Endodermal cell (in vitro differentiated cells): ENCODE results near the gene ZC2HC1B. TPM values are rescaled to one million over a fixed set of nuclear protein-coding genes. Genes with fewer than 3 reads are reported as not detected.

Source experiments
- DNase-seq: peaks from one replicate; pipeline ENCODE4 v3.0.0-alpha.2; 2017
- H3K27ac ChIP-seq: 2 replicates; pipeline ENCODE4 v1.5.1; 2013; ENCODE audit warnings: mild to moderate bottlenecking, low read depth, low read length, moderate library complexity
- H3K27me3 ChIP-seq: 2 replicates; pipeline ENCODE4 v1.6.1; 2013; ENCODE audit warnings: mild to moderate bottlenecking, low read length, moderate library complexity; ENCODE audit not compliant: insufficient read depth, control insufficient read depth, poor library complexity, severe bottlenecking
- H3K36me3 ChIP-seq: 2 replicates; pipeline ENCODE4 v1.7.0; 2013; ENCODE audit warnings: mild to moderate bottlenecking, low read length, moderate library complexity; ENCODE audit not compliant: control insufficient read depth, insufficient read depth
- H3K4me1 ChIP-seq: one replicate; pipeline ENCODE4 v1.7.0; 2013; ENCODE audit warnings: low read length; ENCODE audit not compliant: control insufficient read depth, insufficient read depth
- H3K4me3 ChIP-seq: 2 replicates; pipeline ENCODE4 v1.5.1; 2013; ENCODE audit warnings: mild to moderate bottlenecking, low read length, moderate library complexity
- H3K9ac ChIP-seq: 2 replicates; pipeline ENCODE4 v1.6.1; 2013; ENCODE audit warnings: mild to moderate bottlenecking, low read length, moderate library complexity; ENCODE audit not compliant: poor library complexity, severe bottlenecking; ENCODE audit errors: extremely low read depth
- H3K9me3 ChIP-seq: 2 replicates; pipeline ENCODE4 v1.6.1; 2013; ENCODE audit warnings: mild to moderate bottlenecking, low read length, moderate library complexity; ENCODE audit not compliant: control insufficient read depth
- H3K27ac Mint-ChIP-seq: 2 replicates; pipeline ENCODE4 v1.8.0; 2020; ENCODE audit warnings: mixed read lengths
- H3K27me3 Mint-ChIP-seq: 2 replicates; pipeline ENCODE4 v1.8.0; 2021; ENCODE audit warnings: mild to moderate bottlenecking, mixed read lengths; ENCODE audit not compliant: insufficient read depth
- H3K36me3 Mint-ChIP-seq: 2 replicates; pipeline ENCODE4 v1.8.0; 2020; ENCODE audit warnings: low read depth, mixed read lengths
- H3K4me1 Mint-ChIP-seq: 2 replicates; pipeline ENCODE4 v1.8.0; 2020; ENCODE audit warnings: mixed read lengths
- H3K4me3 Mint-ChIP-seq: 2 replicates; pipeline ENCODE4 v1.8.0; 2020; ENCODE audit warnings: mild to moderate bottlenecking, moderate library complexity, mixed read lengths
- H3K9me3 Mint-ChIP-seq: 2 replicates; pipeline ENCODE4 v1.8.0; 2020; ENCODE audit warnings: mild to moderate bottlenecking, mixed read lengths
- WGBS, 2 experiments: methylation state at CpG; one replicate each; pipeline versions ENCODE4 v1.1.5 to v1.1.7; 2013; ENCODE audit warnings: missing lambda C conversion rate in 2 of 2, mixed read lengths in 1 of 2; ENCODE audit not compliant: insufficient coverage in 1 of 2, insufficient read length in 1 of 2; 5-methylcytosine and 5-hydroxymethylcytosine counted together
- total RNA-seq, 2 donors: library from RNA; stranded (reverse); fragmentation: NEBNext Ultra II Directional in 1 of 2; extraction: Animal tissue kit (Norgen Biotek cat#: 25700) in 1 of 2; gene quantifications; 2 replicates in 1 of 2; 3 replicates in 1 of 2; pipeline ENCODE4 v1.2.1, GENCODE V29; 2021
- TF ChIP-seq, protein P1 (sequence below): fragments of 200-600 bp; sonication (generic); conservative IDR thresholded peaks from 2 replicates; pipeline ENCODE4 v1.5.0; 2021; ENCODE audit warnings: antibody characterized with exemption, mild to moderate bottlenecking

ZC2HC1B gene
- total RNA-seq, 2 donors from 2014 or later, result not detected

- peaks cover 7% of the 10 kb centered on the region for H3K9me3 Mint-ChIP-seq
- peaks cover 15% of the 10 kb centered on the region for H3K27me3 Mint-ChIP-seq
- DNase-seq, result no peak
- no peak overlapping the region for H3K27ac Mint-ChIP-seq
- H3K9ac ChIP-seq, result no peak overlapping the region
- peaks cover 16% of the 10 kb centered on the region for H3K4me1 ChIP-seq
- H3K9me3 ChIP-seq, result no peaks in the 10 kb centered on the region
- 97 to 100% methylated on average over 1 of the region's 1 CpG for WGBS, 2 experiments
- peak overlapping the region; percentile 28 for H3K4me3 ChIP-seq
- H3K36me3 ChIP-seq, result no peaks in the 10 kb centered on the region
- TF ChIP-seq, protein P1, sequence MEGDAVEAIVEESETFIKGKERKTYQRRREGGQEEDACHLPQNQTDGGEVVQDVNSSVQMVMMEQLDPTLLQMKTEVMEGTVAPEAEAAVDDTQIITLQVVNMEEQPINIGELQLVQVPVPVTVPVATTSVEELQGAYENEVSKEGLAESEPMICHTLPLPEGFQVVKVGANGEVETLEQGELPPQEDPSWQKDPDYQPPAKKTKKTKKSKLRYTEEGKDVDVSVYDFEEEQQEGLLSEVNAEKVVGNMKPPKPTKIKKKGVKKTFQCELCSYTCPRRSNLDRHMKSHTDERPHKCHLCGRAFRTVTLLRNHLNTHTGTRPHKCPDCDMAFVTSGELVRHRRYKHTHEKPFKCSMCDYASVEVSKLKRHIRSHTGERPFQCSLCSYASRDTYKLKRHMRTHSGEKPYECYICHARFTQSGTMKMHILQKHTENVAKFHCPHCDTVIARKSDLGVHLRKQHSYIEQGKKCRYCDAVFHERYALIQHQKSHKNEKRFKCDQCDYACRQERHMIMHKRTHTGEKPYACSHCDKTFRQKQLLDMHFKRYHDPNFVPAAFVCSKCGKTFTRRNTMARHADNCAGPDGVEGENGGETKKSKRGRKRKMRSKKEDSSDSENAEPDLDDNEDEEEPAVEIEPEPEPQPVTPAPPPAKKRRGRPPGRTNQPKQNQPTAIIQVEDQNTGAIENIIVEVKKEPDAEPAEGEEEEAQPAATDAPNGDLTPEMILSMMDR, result no peak
- H3K27me3 ChIP-seq, result no peaks in the 10 kb centered on the region
- H3K4me1 Mint-ChIP-seq, result peaks cover 30% of the 10 kb centered on the region
- H3K36me3 Mint-ChIP-seq, result no peaks in the 10 kb centered on the region
- H3K27ac ChIP-seq, result no peak overlapping the region
- no peak overlapping the region for H3K4me3 Mint-ChIP-seq
Observed at GRCh38 chr6:143937668-143937970, 73.3 kb downstream of the ZC2HC1B start.

- no peak overlapping the region for H3K4me3 Mint-ChIP-seq
- peaks cover 31% of the 10 kb centered on the region for H3K4me1 Mint-ChIP-seq
- WGBS, 2 experiments, result 64 to 71% methylated on average over 4 of the region's 4 CpGs
Observed at GRCh38 chr6:143939364-143939763, 75.1 kb downstream of the ZC2HC1B start.

GRCh38 chr6:143940011-143940597 lies 75.8 kb downstream of the ZC2HC1B start:
- no peak overlapping the region for H3K27ac ChIP-seq
- H3K36me3 ChIP-seq, result no peaks in the 10 kb centered on the region
- no peak overlapping the region for H3K4me3 ChIP-seq
- no peaks in the 10 kb centered on the region for H3K9me3 ChIP-seq
- no peaks in the 10 kb centered on the region for H3K9me3 Mint-ChIP-seq
- no peaks in the 10 kb centered on the region for H3K36me3 Mint-ChIP-seq
- peaks cover 31% of the 10 kb centered on the region for H3K4me1 Mint-ChIP-seq
- TF ChIP-seq, protein P1, result peak; percentile 94
- DNase-seq, result peak; percentile 84
- H3K27ac Mint-ChIP-seq, result no peak overlapping the region
- H3K27me3 ChIP-seq, result no peaks in the 10 kb centered on the region
- H3K4me3 Mint-ChIP-seq, result no peak overlapping the region
- no peak overlapping the region for H3K9ac ChIP-seq
- H3K4me1 ChIP-seq, result peaks cover 23% of the 10 kb centered on the region
- peaks cover 20% of the 10 kb centered on the region for H3K27me3 Mint-ChIP-seq
- 50 to 59% methylated on average over 1 to 2 of the region's 4 CpGs for WGBS, 2 experiments

More at GRCh38 chr6:143939364-143939763, 75.1 kb downstream of the ZC2HC1B start:
- Histone ChIP-seq H3K27me3 (no peaks in the 10 kb centered on the region), H3K4me3 (peak overlapping the region; percentile 36), H3K36me3 (no peaks in the 10 kb centered on the region), H3K9ac (no peak overlapping the region), H3K9me3 (no peaks in the 10 kb centered on the region), H3K4me1 (peaks cover 23% of the 10 kb centered on the region), H3K27ac (peak overlapping the region; percentile 89)
- Mint-ChIP-seq H3K9me3 (no peaks in the 10 kb centered on the region), H3K36me3 (no peaks in the 10 kb centered on the region), H3K27me3 (peaks cover 15% of the 10 kb centered on the region), H3K27ac (no peak overlapping the region)
- no peak for DNase-seq
- TF ChIP-seq, protein P1, result no peak
